Osteocyte (in vitro differentiated cells): ENCODE data around the gene PCCA. TPM values are rescaled to one million over a fixed set of nuclear protein-coding genes. Genes with fewer than 3 reads are reported as not detected.
"Not testable (repeated sequence)": the region's sequence is repeated elsewhere in the genome, so short reads cannot be mapped to it uniquely, and the experiment has no call there.

Experiments
- DNase-seq: peaks from one replicate; pipeline ENCODE4 v3.0.0; 2021; ENCODE audit warnings: mixed read lengths; ENCODE audit not compliant: unreplicated experiment; ENCODE audit errors: extremely low spot score
- H3K27ac Mint-ChIP-seq: one replicate; pipeline ENCODE4 v1.8.0; 2021; ENCODE audit warnings: mild to moderate bottlenecking, mixed read lengths; ENCODE audit not compliant: unreplicated experiment
- H3K27me3 Mint-ChIP-seq: one replicate; pipeline ENCODE4 v1.8.0; 2021; ENCODE audit warnings: mixed read lengths; ENCODE audit not compliant: unreplicated experiment
- H3K36me3 Mint-ChIP-seq: one replicate; pipeline ENCODE4 v1.8.0; 2021; ENCODE audit warnings: mixed read lengths; ENCODE audit not compliant: unreplicated experiment
- H3K4me1 Mint-ChIP-seq: one replicate; pipeline ENCODE4 v1.8.0; 2021; ENCODE audit warnings: mixed read lengths; ENCODE audit not compliant: unreplicated experiment
- H3K4me3 Mint-ChIP-seq: one replicate; pipeline ENCODE4 v1.8.0; 2021; ENCODE audit warnings: mild to moderate bottlenecking, moderate library complexity, mixed read lengths; ENCODE audit not compliant: unreplicated experiment
- H3K9me3 Mint-ChIP-seq: one replicate; pipeline ENCODE4 v1.8.0; 2021; ENCODE audit warnings: mixed read lengths; ENCODE audit not compliant: unreplicated experiment
- total RNA-seq: library from RNA; stranded (reverse); gene quantifications from 2 replicates; pipeline ENCODE4 v1.2.1, GENCODE V29; 2021
- TF ChIP-seq, protein P1 (sequence below): fragments of 200-600 bp; sonication (generic); IDR thresholded peaks from 2 replicates; pipeline ENCODE4 v1.5.0; 2021; ENCODE audit warnings: antibody characterized with exemption, mild to moderate bottlenecking, moderate library complexity

The PCCA gene
- total RNA-seq, 1 donor from 2014 or later, result 33.7 TPM

DNA sequence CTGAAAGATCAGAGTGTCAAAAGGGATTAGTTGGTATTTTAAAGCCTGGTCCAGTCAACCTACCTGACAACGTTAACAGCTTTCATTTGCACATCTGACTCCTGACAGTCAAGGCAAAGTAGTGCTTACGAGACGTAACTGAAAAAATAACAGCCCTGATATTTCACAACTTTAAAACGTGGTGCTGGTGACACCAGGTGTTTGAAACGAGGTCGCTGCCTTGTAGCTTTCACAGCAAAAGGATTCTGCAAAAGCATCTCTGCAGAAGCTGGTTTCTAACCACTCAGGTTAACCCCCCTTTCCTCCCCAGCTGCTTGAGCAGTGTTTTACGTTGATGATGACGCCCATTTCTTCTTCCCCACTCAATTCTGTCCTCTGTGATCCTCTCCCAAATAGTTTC is 476.4 kb downstream of the PCCA start:
- TF ChIP-seq, protein P1, sequence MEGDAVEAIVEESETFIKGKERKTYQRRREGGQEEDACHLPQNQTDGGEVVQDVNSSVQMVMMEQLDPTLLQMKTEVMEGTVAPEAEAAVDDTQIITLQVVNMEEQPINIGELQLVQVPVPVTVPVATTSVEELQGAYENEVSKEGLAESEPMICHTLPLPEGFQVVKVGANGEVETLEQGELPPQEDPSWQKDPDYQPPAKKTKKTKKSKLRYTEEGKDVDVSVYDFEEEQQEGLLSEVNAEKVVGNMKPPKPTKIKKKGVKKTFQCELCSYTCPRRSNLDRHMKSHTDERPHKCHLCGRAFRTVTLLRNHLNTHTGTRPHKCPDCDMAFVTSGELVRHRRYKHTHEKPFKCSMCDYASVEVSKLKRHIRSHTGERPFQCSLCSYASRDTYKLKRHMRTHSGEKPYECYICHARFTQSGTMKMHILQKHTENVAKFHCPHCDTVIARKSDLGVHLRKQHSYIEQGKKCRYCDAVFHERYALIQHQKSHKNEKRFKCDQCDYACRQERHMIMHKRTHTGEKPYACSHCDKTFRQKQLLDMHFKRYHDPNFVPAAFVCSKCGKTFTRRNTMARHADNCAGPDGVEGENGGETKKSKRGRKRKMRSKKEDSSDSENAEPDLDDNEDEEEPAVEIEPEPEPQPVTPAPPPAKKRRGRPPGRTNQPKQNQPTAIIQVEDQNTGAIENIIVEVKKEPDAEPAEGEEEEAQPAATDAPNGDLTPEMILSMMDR, result no peak
- Mint-ChIP-seq H3K36me3 (peaks cover 1% of the 10 kb centered on the region), H3K9me3 (no peaks in the 10 kb centered on the region), H3K4me3 (no peak overlapping the region), H3K27me3 (no peaks in the 10 kb centered on the region), H3K4me1 (peaks cover 5% of the 10 kb centered on the region), H3K27ac (no peak overlapping the region)
- DNase-seq, result peak; percentile 42

DNA sequence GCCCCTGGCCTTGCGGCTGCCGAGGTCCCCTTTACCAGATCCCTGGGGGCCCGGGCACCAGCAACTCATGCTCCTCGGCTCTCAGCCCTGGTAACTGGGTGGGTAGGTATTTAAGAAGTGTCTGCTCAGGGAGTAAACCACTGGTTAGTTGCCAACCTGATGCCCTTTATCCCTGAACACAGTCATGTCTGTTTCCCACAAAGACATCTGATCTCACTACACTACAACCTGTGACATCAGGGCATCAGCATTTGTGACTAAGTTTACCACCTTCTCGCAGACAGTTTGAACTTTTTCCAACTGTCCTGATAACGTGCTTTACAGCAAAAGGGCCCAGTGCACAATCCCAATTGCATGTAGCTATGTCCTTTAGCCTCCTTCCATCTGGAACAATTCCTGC is 477.6 kb downstream of the PCCA start:
- no peak overlapping the region for H3K4me3 Mint-ChIP-seq
- H3K27me3 Mint-ChIP-seq, result no peaks in the 10 kb centered on the region
- H3K4me1 Mint-ChIP-seq, result no peaks in the 10 kb centered on the region
- peaks cover 1% of the 10 kb centered on the region for H3K36me3 Mint-ChIP-seq
- TF ChIP-seq, protein P1, result no peak
- H3K9me3 Mint-ChIP-seq, result no peaks in the 10 kb centered on the region
- H3K27ac Mint-ChIP-seq, result no peak overlapping the region
- DNase-seq, result peak; percentile 77

DNA sequence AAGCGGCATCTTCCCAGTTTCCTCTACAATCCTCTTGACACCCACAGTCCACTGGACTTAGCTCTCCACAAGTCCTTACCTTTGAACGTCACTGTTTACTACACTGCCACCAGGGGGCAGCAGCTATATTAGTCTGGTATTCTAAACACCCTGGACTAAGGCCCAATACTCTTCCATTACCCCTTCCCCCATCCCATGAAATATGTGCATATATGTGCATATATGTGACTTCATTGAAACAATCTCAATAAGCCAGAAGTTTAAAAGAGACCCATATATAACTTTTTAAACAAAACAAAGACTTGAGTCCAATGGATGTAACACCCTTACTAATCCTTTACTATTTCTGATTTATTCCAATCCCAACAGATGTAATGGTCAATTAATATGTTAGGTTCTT is 484.2 kb downstream of the PCCA start:
- no peak overlapping the region for H3K27ac Mint-ChIP-seq
- H3K4me1 Mint-ChIP-seq, result no peaks in the 10 kb centered on the region
- TF ChIP-seq, protein P1, result peak; percentile 73

DNA sequence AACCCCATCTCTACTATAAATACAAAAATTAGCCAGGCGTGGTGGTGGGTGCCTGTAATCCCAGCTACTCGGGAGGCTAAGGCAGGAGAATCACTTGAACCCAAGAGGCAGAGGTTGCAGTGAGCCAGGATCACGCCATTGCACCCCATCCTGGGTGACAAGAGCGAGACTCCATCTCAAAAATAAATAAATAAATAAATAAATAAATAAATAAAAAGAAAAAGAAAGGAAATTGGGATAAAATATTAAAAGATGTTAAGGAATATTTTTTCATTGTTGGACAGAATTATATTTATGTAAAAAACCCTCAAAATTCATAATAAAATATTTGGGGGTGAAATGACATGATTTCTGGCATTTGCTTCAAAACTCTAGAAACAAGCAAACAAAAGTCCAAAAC is 488.3 kb downstream of the PCCA start:
- peaks cover 17% of the 10 kb centered on the region for H3K36me3 Mint-ChIP-seq
- H3K27me3 Mint-ChIP-seq, H3K4me1 Mint-ChIP-seq, DNase-seq, H3K4me3 Mint-ChIP-seq, H3K9me3 Mint-ChIP-seq, H3K27ac Mint-ChIP-seq: not testable (repeated sequence)

More for the DNA sequence above, 484.2 kb downstream of the PCCA start:
- H3K4me3 Mint-ChIP-seq, result no peak overlapping the region
- no peak for DNase-seq
- H3K9me3 Mint-ChIP-seq, result no peaks in the 10 kb centered on the region
- no peaks in the 10 kb centered on the region for H3K36me3 Mint-ChIP-seq
- no peaks in the 10 kb centered on the region for H3K27me3 Mint-ChIP-seq

Other genes starting within 250 kb of the PCCA start
- gene ZIC5, start 117.3 kb upstream of the PCCA start, total RNA-seq, result 8.8 and 9.4 TPM in 2 replicates
- 177 and 196 TPM in 2 replicates for gene ZIC2, start 107.3 kb upstream of the PCCA start, total RNA-seq